Measurements from ENCODE around the gene KCNIP1.

- TF ChIP-seq, protein P1, sequence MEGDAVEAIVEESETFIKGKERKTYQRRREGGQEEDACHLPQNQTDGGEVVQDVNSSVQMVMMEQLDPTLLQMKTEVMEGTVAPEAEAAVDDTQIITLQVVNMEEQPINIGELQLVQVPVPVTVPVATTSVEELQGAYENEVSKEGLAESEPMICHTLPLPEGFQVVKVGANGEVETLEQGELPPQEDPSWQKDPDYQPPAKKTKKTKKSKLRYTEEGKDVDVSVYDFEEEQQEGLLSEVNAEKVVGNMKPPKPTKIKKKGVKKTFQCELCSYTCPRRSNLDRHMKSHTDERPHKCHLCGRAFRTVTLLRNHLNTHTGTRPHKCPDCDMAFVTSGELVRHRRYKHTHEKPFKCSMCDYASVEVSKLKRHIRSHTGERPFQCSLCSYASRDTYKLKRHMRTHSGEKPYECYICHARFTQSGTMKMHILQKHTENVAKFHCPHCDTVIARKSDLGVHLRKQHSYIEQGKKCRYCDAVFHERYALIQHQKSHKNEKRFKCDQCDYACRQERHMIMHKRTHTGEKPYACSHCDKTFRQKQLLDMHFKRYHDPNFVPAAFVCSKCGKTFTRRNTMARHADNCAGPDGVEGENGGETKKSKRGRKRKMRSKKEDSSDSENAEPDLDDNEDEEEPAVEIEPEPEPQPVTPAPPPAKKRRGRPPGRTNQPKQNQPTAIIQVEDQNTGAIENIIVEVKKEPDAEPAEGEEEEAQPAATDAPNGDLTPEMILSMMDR (IDR thresholded peaks at IDR 0.05) = no peak
- no peak for TF ChIP-seq POLR2A (IDR thresholded peaks at IDR 0.05)
Measured at GRCh38 chr5:170650850-170651249, 147.0 kb downstream of the KCNIP1 start.

Data from stomach (tissue), 4 donors.